ENCODE data around the gene FOXL2NB.

The FOXL2NB gene

GRCh38 chr3:138947495-138948121 lies 591 bp downstream of the FOXL2NB start:
- TF ChIP-seq, protein P1, sequence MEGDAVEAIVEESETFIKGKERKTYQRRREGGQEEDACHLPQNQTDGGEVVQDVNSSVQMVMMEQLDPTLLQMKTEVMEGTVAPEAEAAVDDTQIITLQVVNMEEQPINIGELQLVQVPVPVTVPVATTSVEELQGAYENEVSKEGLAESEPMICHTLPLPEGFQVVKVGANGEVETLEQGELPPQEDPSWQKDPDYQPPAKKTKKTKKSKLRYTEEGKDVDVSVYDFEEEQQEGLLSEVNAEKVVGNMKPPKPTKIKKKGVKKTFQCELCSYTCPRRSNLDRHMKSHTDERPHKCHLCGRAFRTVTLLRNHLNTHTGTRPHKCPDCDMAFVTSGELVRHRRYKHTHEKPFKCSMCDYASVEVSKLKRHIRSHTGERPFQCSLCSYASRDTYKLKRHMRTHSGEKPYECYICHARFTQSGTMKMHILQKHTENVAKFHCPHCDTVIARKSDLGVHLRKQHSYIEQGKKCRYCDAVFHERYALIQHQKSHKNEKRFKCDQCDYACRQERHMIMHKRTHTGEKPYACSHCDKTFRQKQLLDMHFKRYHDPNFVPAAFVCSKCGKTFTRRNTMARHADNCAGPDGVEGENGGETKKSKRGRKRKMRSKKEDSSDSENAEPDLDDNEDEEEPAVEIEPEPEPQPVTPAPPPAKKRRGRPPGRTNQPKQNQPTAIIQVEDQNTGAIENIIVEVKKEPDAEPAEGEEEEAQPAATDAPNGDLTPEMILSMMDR (IDR thresholded peaks at IDR 0.05; ENCODE audit: control insufficient read depth, extremely low read depth, insufficient read depth): no peak
- no peak for DNase-seq (ENCODE audit: low read depth)
- no peak overlapping the region for H3K4me3 ChIP-seq (ENCODE audit: low read depth, low read length)

- no peak overlapping the region for H3K4me3 ChIP-seq (ENCODE audit: low read depth, low read length)
- TF ChIP-seq, protein P1 (IDR thresholded peaks at IDR 0.05; ENCODE audit: control insufficient read depth, extremely low read depth, insufficient read depth): no peak
- DNase-seq (ENCODE audit: low read depth): no peak
Measured at GRCh38 chr3:138948371-138949001, 1.5 kb downstream of the FOXL2NB start.

DNA sequence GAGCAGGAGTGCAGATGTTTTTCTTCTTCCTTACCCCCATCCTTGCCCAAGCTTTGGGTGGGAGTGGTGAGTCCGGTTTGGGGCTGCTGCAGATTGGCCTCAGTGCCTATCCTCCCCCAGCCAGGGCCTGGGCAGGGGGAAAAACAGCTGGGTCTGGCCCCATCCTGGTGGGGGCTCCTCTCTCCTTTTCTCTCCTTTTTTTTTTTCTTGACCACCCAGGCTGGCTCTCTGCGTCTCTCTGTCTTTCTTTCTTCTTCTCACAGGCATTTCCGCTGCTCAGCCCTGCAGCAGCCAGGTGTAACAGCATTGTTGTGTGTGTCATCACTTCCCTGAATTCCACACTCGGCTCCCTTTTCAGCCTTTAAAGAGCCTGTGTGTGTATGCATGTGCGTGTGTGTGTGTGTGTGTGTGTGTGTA lies 2.0 kb downstream of the FOXL2NB start:
- no peak overlapping the region for H3K4me3 ChIP-seq (ENCODE audit: low read depth, low read length)
- DNase-seq (ENCODE audit: low read depth): no peak
- TF ChIP-seq, protein P1 (IDR thresholded peaks at IDR 0.05; ENCODE audit: control insufficient read depth, extremely low read depth, insufficient read depth): no peak

DNA sequence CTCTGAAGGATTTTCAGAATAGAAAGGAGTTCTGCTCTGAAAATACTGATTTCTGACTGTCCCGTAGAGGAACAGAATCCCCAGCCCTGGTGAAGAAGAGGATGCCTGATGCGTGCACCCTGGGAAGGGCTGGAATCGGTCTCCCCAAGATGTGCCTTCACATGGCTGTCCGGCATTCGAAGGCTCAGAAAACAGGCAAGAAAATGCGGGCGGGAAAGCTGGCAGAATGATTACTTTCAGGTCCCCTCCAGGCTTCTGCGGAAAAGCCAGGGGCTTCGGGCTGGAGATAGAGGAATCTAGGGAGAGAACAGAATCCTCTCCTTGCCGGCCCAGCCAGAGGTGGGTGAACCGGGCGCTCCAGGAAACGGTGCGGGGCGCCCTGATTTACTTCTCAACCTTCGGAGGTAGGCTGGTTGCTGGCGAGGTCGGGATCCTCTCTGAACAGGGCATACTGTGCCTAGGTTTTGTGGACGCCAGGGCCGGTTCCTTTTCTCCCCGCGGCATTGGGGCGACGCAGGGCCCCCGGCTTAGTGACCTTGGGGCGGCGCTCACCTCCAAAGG lies 2.5 kb downstream of the FOXL2NB start:
- TF ChIP-seq, protein P1 (IDR thresholded peaks at IDR 0.05; ENCODE audit: control insufficient read depth, extremely low read depth, insufficient read depth): no peak
- H3K4me3 ChIP-seq (ENCODE audit: low read depth, low read length): no peak overlapping the region
- no peak for DNase-seq (ENCODE audit: low read depth)

GRCh38 chr3:138950006-138950644 lies 3.1 kb downstream of the FOXL2NB start:
- TF ChIP-seq, protein P1 (IDR thresholded peaks at IDR 0.05; ENCODE audit: control insufficient read depth, extremely low read depth, insufficient read depth): no peak
- no peak overlapping the region for H3K4me3 ChIP-seq (ENCODE audit: low read depth, low read length)
- DNase-seq (ENCODE audit: low read depth): no peak

- DNase-seq (ENCODE audit: low read depth): no peak
- no peak overlapping the region for H3K4me3 ChIP-seq (ENCODE audit: low read depth, low read length)
- TF ChIP-seq, protein P1 (IDR thresholded peaks at IDR 0.05; ENCODE audit: control insufficient read depth, extremely low read depth, insufficient read depth): no peak
Measured at GRCh38 chr3:138950701-138951100, 3.7 kb downstream of the FOXL2NB start.

Measured in LNCaP clone FGC (cell line).